PC-3 (cell line): ENCODE data around the gene SH3RF1.

Experiments used
- CTCF ChIP-seq: fragments of 300-600 bp; sonication (generic); conservative IDR thresholded peaks from 2 replicates; pipeline ENCODE4 v1.5.1; 2017; ENCODE audit warnings: antibody characterized with exemption, low read depth, mild to moderate bottlenecking, low read length
- EZH2 ChIP-seq: fragments of 300-600 bp; sonication (generic); IDR thresholded peaks from one replicate; pipeline ENCODE4 v1.6.1; 2017; ENCODE audit warnings: antibody characterized with exemption, mild to moderate bottlenecking, low read length; ENCODE audit not compliant: unreplicated experiment
- EZH2phosphoT487 ChIP-seq: fragments of 300-600 bp; sonication (generic); IDR thresholded peaks from 2 replicates; pipeline ENCODE4 v1.6.1; 2018; ENCODE audit warnings: mild to moderate bottlenecking, antibody characterized with exemption, low read length, borderline replicate concordance

GRCh38 chr4:169207436-169208089, 63.2 kb downstream of the SH3RF1 start:
- TF ChIP-seq CTCF (no peak), EZH2 (no peak), EZH2phosphoT487 (no peak)
